Pons (tissue), 1 donor: ENCODE data around the gene PCSK5.

Experiments
- DNase-seq: peaks from one replicate; pipeline ENCODE4 v3.0.0-alpha.2; 2016; ENCODE audit warnings: low spot score

PCSK5 gene

GRCh38 chr9:76138360-76138759 is 247.9 kb downstream of the PCSK5 start:
- DNase-seq, result no peak

- DNase-seq, result no peak
These were observed 253.4 kb downstream of the PCSK5 start for GRCh38 chr9:76143834-76144233.

- DNase-seq, result no peak
These were observed 259.5 kb downstream of the PCSK5 start for GRCh38 chr9:76150013-76150412.

GRCh38 chr9:76151267-76151666 is 260.8 kb downstream of the PCSK5 start:
- DNase-seq, result no peak

GRCh38 chr9:76153339-76153738 is 262.9 kb downstream of the PCSK5 start:
- DNase-seq, result no peak

- DNase-seq, result no peak
These were observed 263.6 kb downstream of the PCSK5 start for GRCh38 chr9:76153902-76154629.

GRCh38 chr9:76155361-76155760 is 264.9 kb downstream of the PCSK5 start:
- no peak for DNase-seq

GRCh38 chr9:76158713-76159112 is 268.2 kb downstream of the PCSK5 start:
- no peak for DNase-seq

GRCh38 chr9:76159293-76159926 is 268.9 kb downstream of the PCSK5 start:
- no peak for DNase-seq

- DNase-seq, result no peak
These were observed 270.6 kb downstream of the PCSK5 start for GRCh38 chr9:76161106-76161505.

GRCh38 chr9:76161541-76161940 is 271.1 kb downstream of the PCSK5 start:
- DNase-seq, result no peak

- peak; percentile 8 for DNase-seq
These were observed 271.7 kb downstream of the PCSK5 start for GRCh38 chr9:76162086-76162730.

- no peak for DNase-seq
These were observed 272.5 kb downstream of the PCSK5 start for GRCh38 chr9:76162751-76163500.

- DNase-seq, result peak; percentile 29
These were observed 276.1 kb downstream of the PCSK5 start for GRCh38 chr9:76166526-76166925.

- DNase-seq, result no peak
These were observed 285.7 kb downstream of the PCSK5 start for GRCh38 chr9:76176171-76176570.

GRCh38 chr9:76177931-76178330 is 287.5 kb downstream of the PCSK5 start:
- peak; percentile 18 for DNase-seq

- DNase-seq, result no peak
These were observed 290.1 kb downstream of the PCSK5 start for GRCh38 chr9:76180541-76180940.

- no peak for DNase-seq
These were observed 290.7 kb downstream of the PCSK5 start for GRCh38 chr9:76181020-76181641.

GRCh38 chr9:76181781-76182180 is 291.3 kb downstream of the PCSK5 start:
- DNase-seq, result no peak

GRCh38 chr9:76185432-76185831 is 295.0 kb downstream of the PCSK5 start:
- DNase-seq, result no peak

GRCh38 chr9:76188286-76188685 is 297.8 kb downstream of the PCSK5 start:
- DNase-seq, result no peak

- DNase-seq, result no peak
These were observed 298.4 kb downstream of the PCSK5 start for GRCh38 chr9:76188905-76189304.
